CD14-positive monocyte (primary cell): ENCODE measurements around the gene LIN9. TPM values are rescaled to one million over a fixed set of nuclear protein-coding genes. Genes with fewer than 3 reads are reported as not detected.

ENCODE experiments used
- DNase-seq, 3 donors: peaks; one replicate each; pipeline ENCODE4 v3.0.0-alpha.2; 2011 to 2022
- H2AFZ ChIP-seq: 2 replicates; pipeline ENCODE4 v1.6.0; 2012; ENCODE audit warnings: mild to moderate bottlenecking, low read depth, low read length, inconsistent platforms; ENCODE audit not compliant: insufficient read depth, poor library complexity, severe bottlenecking
- H3K27ac ChIP-seq, 2 donors: 1 replicate in 1 of 2; 2 replicates in 1 of 2; pipeline ENCODE4 v1.5.1; 2012 to 2013; ENCODE audit warnings: low read length in 2 of 2, control low read depth in 1 of 2, inconsistent platforms in 1 of 2, low read depth in 1 of 2, mild to moderate bottlenecking in 1 of 2
- H3K27me3 ChIP-seq, 2 donors: one replicate each; pipeline versions ENCODE4 v1.6.0 to v1.6.1; 2011 to 2013; ENCODE audit warnings: low read length in 2 of 2; ENCODE audit not compliant: control insufficient read depth in 2 of 2, insufficient read depth in 2 of 2
- H3K36me3 ChIP-seq, 2 donors: replicated peaks in 1 of 2; 1 replicate in 1 of 2; 2 replicates in 1 of 2; pipeline versions ENCODE4 v1.5.1 to v1.6.1; 2012 to 2013; ENCODE audit warnings: low read length in 2 of 2, control low read depth in 1 of 2, inconsistent platforms in 1 of 2, mild to moderate bottlenecking in 1 of 2; ENCODE audit not compliant: insufficient read depth in 2 of 2, control insufficient read depth in 1 of 2
- H3K4me1 ChIP-seq, 2 donors: 1 replicate in 1 of 2; 2 replicates in 1 of 2; pipeline versions ENCODE4 v1.5.1 to v1.6.1; 2012 to 2013; ENCODE audit warnings: low read length in 2 of 2, control low read depth in 1 of 2, inconsistent platforms in 1 of 2, mild to moderate bottlenecking in 1 of 2, moderate library complexity in 1 of 2; ENCODE audit not compliant: insufficient read depth in 2 of 2, control insufficient read depth in 1 of 2
- H3K4me2 ChIP-seq: replicated peaks from 2 replicates; pipeline ENCODE3; 2012; ENCODE audit warnings: low read length, moderate library complexity, mild to moderate bottlenecking; ENCODE audit not compliant: poor library complexity, severe bottlenecking; ENCODE audit errors: extremely low read depth
- H3K4me3 ChIP-seq, 3 experiments: fragments of 200-600 bp in 1 of 3; sonication (generic) in 1 of 3; replicated peaks in 1 of 3; 1 replicate in 2 of 3; 2 replicates in 1 of 3; pipeline ENCODE4 v1.5.1; 2011 to 2013; ENCODE audit warnings: low read length in 3 of 3, mild to moderate bottlenecking in 3 of 3, control low read depth in 2 of 3, low read depth in 2 of 3, inconsistent platforms in 1 of 3, moderate library complexity in 1 of 3
- H3K79me2 ChIP-seq: 2 replicates; pipeline ENCODE4 v1.6.0; 2012; ENCODE audit warnings: mild to moderate bottlenecking, control low read depth, inconsistent platforms, low read length, moderate library complexity; ENCODE audit not compliant: insufficient read depth
- H3K9ac ChIP-seq: 2 replicates; pipeline ENCODE4 v1.6.0; 2017; ENCODE audit warnings: low read length, mild to moderate bottlenecking; ENCODE audit not compliant: insufficient read depth, poor library complexity, severe bottlenecking
- H3K9me3 ChIP-seq, 2 donors: replicated peaks in 1 of 2; 1 replicate in 1 of 2; 2 replicates in 1 of 2; pipeline versions ENCODE4 v1.5.1 to v1.6.1; 2012 to 2013; ENCODE audit warnings: low read length in 2 of 2, control low read depth in 1 of 2; ENCODE audit not compliant: control insufficient read depth in 1 of 2, insufficient read depth in 1 of 2
- H4K20me1 ChIP-seq: 2 replicates; pipeline ENCODE4 v1.6.0; 2012; ENCODE audit warnings: mild to moderate bottlenecking, low read length, control low read depth, moderate library complexity; ENCODE audit not compliant: insufficient read depth
- H3K27ac Mint-ChIP-seq, 7 donors: one replicate each; pipeline ENCODE4 v1.8.0; 2020; ENCODE audit warnings: mild to moderate bottlenecking in 7 of 7, mixed read lengths in 7 of 7, moderate library complexity in 6 of 7, inconsistent platforms in 2 of 7
- H3K27me3 Mint-ChIP-seq, 3 donors: one replicate each; pipeline ENCODE4 v1.8.0; 2021 to 2022; ENCODE audit warnings: low read depth in 3 of 3, mild to moderate bottlenecking in 3 of 3, mixed read lengths in 3 of 3, moderate library complexity in 3 of 3, inconsistent platforms in 1 of 3
- H3K36me3 Mint-ChIP-seq, 2 donors: one replicate each; pipeline ENCODE4 v1.8.0; 2020; ENCODE audit warnings: mixed read lengths in 2 of 2, inconsistent platforms in 1 of 2, mild to moderate bottlenecking in 1 of 2
- H3K4me1 Mint-ChIP-seq: one replicate; pipeline ENCODE4 v1.8.0; 2020; ENCODE audit warnings: mild to moderate bottlenecking, mixed read lengths
- H3K4me3 Mint-ChIP-seq, 2 donors: one replicate each; pipeline ENCODE4 v1.8.0; 2020; ENCODE audit warnings: mild to moderate bottlenecking in 2 of 2, mixed read lengths in 2 of 2, moderate library complexity in 1 of 2
- H3K9me3 Mint-ChIP-seq, 7 donors: one replicate each; pipeline ENCODE4 v1.8.0; 2020 to 2022; ENCODE audit warnings: mixed read lengths in 7 of 7, mild to moderate bottlenecking in 6 of 7, moderate library complexity in 6 of 7, inconsistent platforms in 2 of 7
- CTCF ChIP-seq: fragments of 200-600 bp; IDR thresholded peaks from one replicate; pipeline ENCODE4 v1.8.0; 2022; ENCODE audit warnings: antibody characterized with exemption, mild to moderate bottlenecking
- WGBS: methylation state at CpG from one replicate; pipeline ENCODE4 v1.1.5; 2013; ENCODE audit warnings: missing lambda C conversion rate; ENCODE audit not compliant: insufficient coverage; 5-methylcytosine and 5-hydroxymethylcytosine counted together
- intact Hi-C, 2 donors: fragments of 100-400 bp; cut with micrococcal nuclease; formaldehyde crosslinking; loops; one replicate each; pipeline versions ENCODE4 v1.15.0 to v1.15.1; 2023
- polyA plus RNA-seq, 3 donors: library from polyadenylated mRNA; depleted of rRNA in 1 of 3; unstranded in 2 of 3; stranded (reverse) in 1 of 3; fragments of 300-500 nt in 2 of 3; fragments of >200 nt in 1 of 3; fragmentation: Illumina TruSeq in 2 of 3; gene quantifications; 1 replicate in 2 of 3; 2 replicates in 1 of 3; pipeline ENCODE4 v1.2.3, GENCODE V29; 2012 to 2021

Gene LIN9
- polyA plus RNA-seq, 3 donors: 0.56 to 1.3 (median 0.76) TPM

DNA sequence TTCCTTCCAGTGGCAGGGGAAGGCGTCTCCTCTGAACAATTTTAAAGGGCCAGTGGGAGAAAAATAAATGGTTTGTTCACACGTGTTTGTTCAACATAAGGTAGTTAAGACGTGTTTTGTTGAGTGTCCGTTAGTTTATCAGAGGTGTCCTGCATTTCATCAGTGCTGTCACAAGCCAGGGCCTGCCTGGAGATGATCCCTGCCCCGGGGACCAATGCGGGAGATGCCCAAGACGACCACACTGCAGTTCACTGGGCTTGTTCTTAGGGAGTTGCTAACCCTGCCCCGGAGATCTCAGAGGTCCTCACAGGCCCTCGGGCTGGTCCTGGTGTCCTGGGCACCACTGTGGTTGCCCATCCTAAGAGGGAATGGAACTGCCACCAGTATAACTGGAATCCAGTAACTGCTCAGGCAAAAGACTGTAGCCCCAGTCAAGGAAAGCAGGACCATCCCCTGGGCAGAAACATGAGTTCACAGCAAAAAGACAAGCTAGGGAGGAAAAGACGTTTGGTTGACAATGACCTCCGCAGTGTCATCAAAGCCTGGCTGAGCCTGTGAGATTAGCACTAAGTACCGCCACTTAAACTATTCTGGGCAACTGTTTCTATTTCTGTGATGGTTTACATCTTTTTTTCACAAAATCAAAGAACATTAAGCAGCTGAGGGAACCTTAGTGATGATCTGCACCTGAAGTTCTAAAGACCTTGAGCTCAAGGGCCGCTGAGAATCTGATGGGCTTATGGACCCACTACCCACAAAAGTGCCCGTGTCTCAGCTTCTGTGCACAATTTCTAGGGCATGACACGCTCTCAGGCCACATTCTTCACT lies 44.9 kb upstream of the LIN9 start:
- no peak overlapping the region for H2AFZ ChIP-seq
- no peaks in the 10 kb centered on the region for H3K9me3 Mint-ChIP-seq
- no peaks in the 10 kb centered on the region for H3K9me3 ChIP-seq
- intact Hi-C loops: no loop called here
- H3K27ac Mint-ChIP-seq: peak overlapping the region in 2 of 7 donors; percentile 4 to 13
- H3K36me3 Mint-ChIP-seq: peaks cover 17 to 19% of the 10 kb centered on the region in 2 donors
- H4K20me1 ChIP-seq: no peaks in the 10 kb centered on the region
- no peaks in the 10 kb centered on the region for H3K27me3 ChIP-seq
- peak overlapping the region in 1 of 2 donors; percentile 25 for H3K4me3 Mint-ChIP-seq
- TF ChIP-seq CTCF: no peak
- H3K27me3 Mint-ChIP-seq: peaks cover 0 to under 1% (median 0%) of the 10 kb centered on the region in 3 donors
- no peak overlapping the region for H3K27ac ChIP-seq
- peaks cover 16% of the 10 kb centered on the region for H3K4me1 Mint-ChIP-seq
- WGBS: 81% methylated on average over 14 of the region's 15 CpGs
- no peaks in the 10 kb centered on the region for H3K79me2 ChIP-seq
- no peak overlapping the region for H3K4me2 ChIP-seq
- DNase-seq: no peak
- H3K4me3 ChIP-seq: no peak overlapping the region
- H3K9ac ChIP-seq: no peak overlapping the region
- H3K36me3 ChIP-seq: peaks cover 7 to 35% of the 10 kb centered on the region in 2 donors
- H3K4me1 ChIP-seq: peaks cover 6 to 8% of the 10 kb centered on the region in 2 donors

DNA sequence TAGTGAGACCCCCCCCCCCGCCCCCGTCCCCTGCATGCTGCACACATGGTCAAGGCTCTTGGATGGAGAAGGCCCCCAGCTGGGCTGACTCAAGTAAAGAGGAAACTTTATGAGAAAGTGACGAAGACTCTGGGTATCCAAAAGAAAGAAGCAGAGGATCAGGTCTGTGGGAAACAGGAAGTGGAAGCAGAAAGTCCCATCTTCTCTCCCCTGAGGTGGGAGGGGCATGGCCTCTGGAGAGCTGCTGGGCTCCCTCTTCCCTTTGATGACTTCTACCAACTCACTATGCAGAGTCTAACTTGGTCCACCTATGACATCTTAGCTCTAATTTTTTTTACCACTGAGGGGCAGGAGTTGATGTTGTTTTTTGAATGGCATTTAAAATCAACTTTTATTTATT lies 42.7 kb upstream of the LIN9 start:
- no peak overlapping the region for H3K27ac Mint-ChIP-seq
- 100% methylated on average over 1 of the region's 3 CpGs for WGBS

More for the DNA sequence above, 42.7 kb upstream of the LIN9 start:
- no peak overlapping the region for H3K27ac ChIP-seq
- no peak overlapping the region for H3K4me3 Mint-ChIP-seq
- peaks cover 2 to 8% of the 10 kb centered on the region in 2 donors for H3K36me3 Mint-ChIP-seq
- H3K27me3 ChIP-seq: no peaks in the 10 kb centered on the region
- peaks cover 6 to 8% of the 10 kb centered on the region in 2 donors for H3K4me1 ChIP-seq
- no peaks in the 10 kb centered on the region for H4K20me1 ChIP-seq
- no peaks in the 10 kb centered on the region for H3K79me2 ChIP-seq
- H3K9me3 Mint-ChIP-seq: no peaks in the 10 kb centered on the region
- no peaks in the 10 kb centered on the region for H3K9me3 ChIP-seq
- peaks cover 1 to 3% (median 2%) of the 10 kb centered on the region in 3 donors for H3K27me3 Mint-ChIP-seq
- no peak overlapping the region for H3K4me2 ChIP-seq
- no peak for TF ChIP-seq CTCF
- peak in 1 of 3 donors; percentile 33 for DNase-seq
- intact Hi-C loops: no loop called here
- no peak overlapping the region for H3K9ac ChIP-seq
- H3K4me3 ChIP-seq: no peak overlapping the region
- no peak overlapping the region for H2AFZ ChIP-seq
- peaks cover 0 to 13% of the 10 kb centered on the region in 2 donors for H3K36me3 ChIP-seq
- H3K4me1 Mint-ChIP-seq: peaks cover 16% of the 10 kb centered on the region
